GM23338 (cell line): ENCODE measurements around the gene FAM168A. TPM values are rescaled to one million over a fixed set of nuclear protein-coding genes. Genes with fewer than 3 reads are reported as not detected.

Experiments
- ATAC-seq: fragments of 200-7000 bp; cut with Tn5 transposase; 3 replicates; pipeline ENCODE4 v1.9.1; 2020
- DNase-seq: peaks from one replicate; pipeline ENCODE4 v3.0.0-alpha.2; 2015; ENCODE audit warnings: low spot score
- H2AFZ ChIP-seq: fragments of 200-600 bp; sonication (generic); 2 replicates; pipeline ENCODE4 v1.8.0; 2016; ENCODE audit warnings: antibody characterized with exemption, mild to moderate bottlenecking, moderate library complexity
- H3F3A ChIP-seq: fragments of 200-600 bp; sonication (generic); replicated peaks from 2 replicates; pipeline ENCODE4 v1.8.0; 2017; ENCODE audit warnings: antibody characterized with exemption, mixed run types, low read depth
- H3K27ac ChIP-seq: fragments of 200-600 bp; sonication (generic); 2 replicates; pipeline ENCODE4 v1.6.1; 2016; ENCODE audit warnings: low read depth
- H3K27me3 ChIP-seq: fragments of 200-600 bp; sonication (generic); 2 replicates; pipeline ENCODE4 v1.8.0; 2016; ENCODE audit warnings: mild to moderate bottlenecking, mixed run types, moderate library complexity; ENCODE audit not compliant: insufficient read depth
- H3K36me3 ChIP-seq: fragments of 200-600 bp; sonication (generic); 2 replicates; pipeline ENCODE4 v1.8.0; 2016; ENCODE audit warnings: mild to moderate bottlenecking; ENCODE audit not compliant: insufficient read depth
- H3K4me1 ChIP-seq: fragments of 200-600 bp; sonication (generic); 2 replicates; pipeline ENCODE4 v1.8.0; 2016; ENCODE audit warnings: mild to moderate bottlenecking, moderate library complexity; ENCODE audit not compliant: insufficient read depth
- H3K4me2 ChIP-seq: fragments of 200-600 bp; sonication (generic); 2 replicates; pipeline ENCODE4 v1.7.1; 2017; ENCODE audit warnings: mixed run types
- H3K4me3 ChIP-seq: fragments of 200-600 bp; sonication (generic); 2 replicates; pipeline ENCODE4 v1.6.1; 2016; ENCODE audit warnings: mixed run types
- H3K79me2 ChIP-seq: fragments of 200-600 bp; sonication (generic); replicated peaks from 2 replicates; pipeline ENCODE4 v1.8.0; 2017; ENCODE audit warnings: mild to moderate bottlenecking; ENCODE audit not compliant: insufficient read depth
- H3K9me2 ChIP-seq: fragments of 200-600 bp; sonication (generic); 2 replicates; pipeline ENCODE4 v1.8.0; 2017; ENCODE audit not compliant: insufficient read depth
- H4K20me1 ChIP-seq: fragments of 200-600 bp; sonication (generic); replicated peaks from 2 replicates; pipeline ENCODE4 v1.8.0; 2017; ENCODE audit warnings: mild to moderate bottlenecking; ENCODE audit not compliant: insufficient read depth
- H3K27ac Mint-ChIP-seq: 2 replicates; pipeline ENCODE4 v1.8.0; 2020; ENCODE audit warnings: inconsistent platforms, mild to moderate bottlenecking, moderate library complexity, mixed read lengths
- H3K27me3 Mint-ChIP-seq: 3 replicates; pipeline ENCODE4 v1.8.0; 2022; ENCODE audit warnings: low read depth, mild to moderate bottlenecking, moderate library complexity, mixed read lengths, inconsistent platforms; ENCODE audit not compliant: insufficient read depth, poor library complexity
- H3K36me3 Mint-ChIP-seq: 3 replicates; pipeline ENCODE4 v1.8.0; 2021; ENCODE audit warnings: low read depth, mild to moderate bottlenecking, inconsistent platforms, moderate library complexity, mixed read lengths
- H3K4me1 Mint-ChIP-seq: 3 replicates; pipeline ENCODE4 v1.8.0; 2020; ENCODE audit warnings: mild to moderate bottlenecking, inconsistent platforms, mixed read lengths
- H3K4me3 Mint-ChIP-seq: 3 replicates; pipeline ENCODE4 v1.8.0; 2021; ENCODE audit warnings: moderate library complexity, mild to moderate bottlenecking, inconsistent platforms, mixed read lengths
- H3K9me3 Mint-ChIP-seq: 3 replicates; pipeline ENCODE4 v1.8.0; 2020; ENCODE audit warnings: moderate library complexity, mild to moderate bottlenecking, inconsistent platforms, mixed read lengths
- CREB1 ChIP-seq: fragments of 250-450 bp; sonication (Bioruptor Pico); IDR thresholded peaks from 2 replicates; pipeline ENCODE4 v1.5.0; 2020; ENCODE audit warnings: low read depth, mild to moderate bottlenecking, moderate library complexity
- ETS1 ChIP-seq: IDR thresholded peaks from 2 replicates; pipeline ENCODE4 v1.6.1; 2016; ENCODE audit warnings: antibody characterized with exemption
- EZH2 ChIP-seq: fragments of 200-600 bp; sonication (generic); IDR thresholded peaks from one replicate; pipeline ENCODE4 v1.8.0; 2017; ENCODE audit warnings: antibody characterized with exemption, mild to moderate bottlenecking, low read depth; ENCODE audit not compliant: unreplicated experiment
- EZH2phosphoT487 ChIP-seq: fragments of 200-600 bp; sonication (generic); IDR thresholded peaks from one replicate; pipeline ENCODE4 v1.8.1; 2018; ENCODE audit warnings: antibody characterized with exemption; ENCODE audit not compliant: unreplicated experiment
- JUNB ChIP-seq: IDR thresholded peaks from one replicate; pipeline ENCODE4 v1.6.1; 2016; ENCODE audit warnings: antibody characterized with exemption; ENCODE audit not compliant: unreplicated experiment
- POLR2AphosphoS5 ChIP-seq: IDR thresholded peaks from 2 replicates; pipeline ENCODE4 v1.6.1; 2016; ENCODE audit warnings: antibody characterized with exemption, low read depth
- STAT1 ChIP-seq: IDR thresholded peaks from one replicate; pipeline ENCODE4 v1.6.1; 2016; ENCODE audit warnings: antibody characterized with exemption; ENCODE audit not compliant: unreplicated experiment
- ZNF114 ChIP-seq: fragments of 250-450 bp; sonication (Bioruptor Pico); IDR thresholded peaks from 2 replicates; pipeline ENCODE4 v1.5.0; 2020; ENCODE audit warnings: mild to moderate bottlenecking, moderate library complexity
- polyA plus RNA-seq: library from polyadenylated mRNA; unstranded; fragments of >200 nt; fragmentation: Nextera tagmentation; extraction: Ambion mirVana; gene quantifications from 2 replicates; pipeline ENCODE4 v1.2.1, GENCODE V29; 2016
- total RNA-seq: library from RNA; depleted of rRNA; stranded (reverse); fragments of >200 nt; shearing (Covaris generic); gene quantifications from 2 replicates; pipeline ENCODE4 v1.2.3, GENCODE V29; 2014
- TF ChIP-seq, protein P1 (sequence below): IDR thresholded peaks from one replicate; pipeline ENCODE4 v1.6.1; 2018; ENCODE audit warnings: antibody characterized with exemption; ENCODE audit not compliant: unreplicated experiment
- TF ChIP-seq, protein P2 (sequence below): fragments of 250-450 bp; sonication (Bioruptor Pico); IDR thresholded peaks from 2 replicates; pipeline ENCODE4 v1.5.0; 2020; ENCODE audit warnings: mild to moderate bottlenecking, moderate library complexity

The FAM168A gene
- total and polyA plus RNA-seq, 2 experiments from 2014 or later = 8.0 to 20.3 TPM

DNA sequence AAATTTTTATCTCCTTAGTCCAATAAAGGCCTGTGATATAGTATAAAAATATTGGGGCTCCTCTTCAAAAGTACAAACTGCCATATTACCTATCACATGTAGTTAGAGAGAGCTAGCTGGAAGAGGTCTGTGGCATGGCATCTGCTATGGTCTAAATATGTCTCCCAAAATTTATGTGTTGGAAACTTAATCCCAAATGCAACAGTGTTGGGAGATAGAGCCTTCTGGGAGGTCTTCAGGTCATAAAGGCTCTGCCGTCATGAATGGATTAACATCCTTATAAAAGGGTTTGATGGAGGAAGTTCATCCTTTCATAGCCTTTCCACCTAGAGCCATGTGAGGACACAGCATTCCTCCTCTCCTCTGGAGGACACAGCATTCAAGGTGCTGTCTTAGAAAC, 116.3 kb downstream of the FAM168A start:
- no peak overlapping the region for H3K4me3 ChIP-seq
- no peak overlapping the region for H3K27ac ChIP-seq
- H3K4me2 ChIP-seq = no peak overlapping the region
- H3K36me3 ChIP-seq = no peaks in the 10 kb centered on the region
- Mint-ChIP-seq H3K27me3 (no peaks in the 10 kb centered on the region), H3K27ac (no peak overlapping the region), H3K4me1 (peaks cover 2% of the 10 kb centered on the region; the same call in 1 of the 3 replicates), H3K36me3 (peaks cover 6% of the 10 kb centered on the region), H3K4me3 (no peak overlapping the region), H3K9me3 (peaks cover 8% of the 10 kb centered on the region; the same call in 2 of the 3 replicates)
- no peak for DNase-seq
- H3K27me3 ChIP-seq = no peaks in the 10 kb centered on the region
- no peaks in the 10 kb centered on the region for H3F3A ChIP-seq
- TF ChIP-seq POLR2AphosphoS5 (no peak), ETS1 (no peak), JUNB (no peak), STAT1 (no peak), EZH2phosphoT487 (no peak), CREB1 (CRISPR knock-in tag) (no peak), ZNF114 (CRISPR knock-in tag) (no peak), EZH2 (no peak)
- TF ChIP-seq, protein P1, sequence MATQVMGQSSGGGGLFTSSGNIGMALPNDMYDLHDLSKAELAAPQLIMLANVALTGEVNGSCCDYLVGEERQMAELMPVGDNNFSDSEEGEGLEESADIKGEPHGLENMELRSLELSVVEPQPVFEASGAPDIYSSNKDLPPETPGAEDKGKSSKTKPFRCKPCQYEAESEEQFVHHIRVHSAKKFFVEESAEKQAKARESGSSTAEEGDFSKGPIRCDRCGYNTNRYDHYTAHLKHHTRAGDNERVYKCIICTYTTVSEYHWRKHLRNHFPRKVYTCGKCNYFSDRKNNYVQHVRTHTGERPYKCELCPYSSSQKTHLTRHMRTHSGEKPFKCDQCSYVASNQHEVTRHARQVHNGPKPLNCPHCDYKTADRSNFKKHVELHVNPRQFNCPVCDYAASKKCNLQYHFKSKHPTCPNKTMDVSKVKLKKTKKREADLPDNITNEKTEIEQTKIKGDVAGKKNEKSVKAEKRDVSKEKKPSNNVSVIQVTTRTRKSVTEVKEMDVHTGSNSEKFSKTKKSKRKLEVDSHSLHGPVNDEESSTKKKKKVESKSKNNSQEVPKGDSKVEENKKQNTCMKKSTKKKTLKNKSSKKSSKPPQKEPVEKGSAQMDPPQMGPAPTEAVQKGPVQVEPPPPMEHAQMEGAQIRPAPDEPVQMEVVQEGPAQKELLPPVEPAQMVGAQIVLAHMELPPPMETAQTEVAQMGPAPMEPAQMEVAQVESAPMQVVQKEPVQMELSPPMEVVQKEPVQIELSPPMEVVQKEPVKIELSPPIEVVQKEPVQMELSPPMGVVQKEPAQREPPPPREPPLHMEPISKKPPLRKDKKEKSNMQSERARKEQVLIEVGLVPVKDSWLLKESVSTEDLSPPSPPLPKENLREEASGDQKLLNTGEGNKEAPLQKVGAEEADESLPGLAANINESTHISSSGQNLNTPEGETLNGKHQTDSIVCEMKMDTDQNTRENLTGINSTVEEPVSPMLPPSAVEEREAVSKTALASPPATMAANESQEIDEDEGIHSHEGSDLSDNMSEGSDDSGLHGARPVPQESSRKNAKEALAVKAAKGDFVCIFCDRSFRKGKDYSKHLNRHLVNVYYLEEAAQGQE = no peak
- TF ChIP-seq, protein P2, sequence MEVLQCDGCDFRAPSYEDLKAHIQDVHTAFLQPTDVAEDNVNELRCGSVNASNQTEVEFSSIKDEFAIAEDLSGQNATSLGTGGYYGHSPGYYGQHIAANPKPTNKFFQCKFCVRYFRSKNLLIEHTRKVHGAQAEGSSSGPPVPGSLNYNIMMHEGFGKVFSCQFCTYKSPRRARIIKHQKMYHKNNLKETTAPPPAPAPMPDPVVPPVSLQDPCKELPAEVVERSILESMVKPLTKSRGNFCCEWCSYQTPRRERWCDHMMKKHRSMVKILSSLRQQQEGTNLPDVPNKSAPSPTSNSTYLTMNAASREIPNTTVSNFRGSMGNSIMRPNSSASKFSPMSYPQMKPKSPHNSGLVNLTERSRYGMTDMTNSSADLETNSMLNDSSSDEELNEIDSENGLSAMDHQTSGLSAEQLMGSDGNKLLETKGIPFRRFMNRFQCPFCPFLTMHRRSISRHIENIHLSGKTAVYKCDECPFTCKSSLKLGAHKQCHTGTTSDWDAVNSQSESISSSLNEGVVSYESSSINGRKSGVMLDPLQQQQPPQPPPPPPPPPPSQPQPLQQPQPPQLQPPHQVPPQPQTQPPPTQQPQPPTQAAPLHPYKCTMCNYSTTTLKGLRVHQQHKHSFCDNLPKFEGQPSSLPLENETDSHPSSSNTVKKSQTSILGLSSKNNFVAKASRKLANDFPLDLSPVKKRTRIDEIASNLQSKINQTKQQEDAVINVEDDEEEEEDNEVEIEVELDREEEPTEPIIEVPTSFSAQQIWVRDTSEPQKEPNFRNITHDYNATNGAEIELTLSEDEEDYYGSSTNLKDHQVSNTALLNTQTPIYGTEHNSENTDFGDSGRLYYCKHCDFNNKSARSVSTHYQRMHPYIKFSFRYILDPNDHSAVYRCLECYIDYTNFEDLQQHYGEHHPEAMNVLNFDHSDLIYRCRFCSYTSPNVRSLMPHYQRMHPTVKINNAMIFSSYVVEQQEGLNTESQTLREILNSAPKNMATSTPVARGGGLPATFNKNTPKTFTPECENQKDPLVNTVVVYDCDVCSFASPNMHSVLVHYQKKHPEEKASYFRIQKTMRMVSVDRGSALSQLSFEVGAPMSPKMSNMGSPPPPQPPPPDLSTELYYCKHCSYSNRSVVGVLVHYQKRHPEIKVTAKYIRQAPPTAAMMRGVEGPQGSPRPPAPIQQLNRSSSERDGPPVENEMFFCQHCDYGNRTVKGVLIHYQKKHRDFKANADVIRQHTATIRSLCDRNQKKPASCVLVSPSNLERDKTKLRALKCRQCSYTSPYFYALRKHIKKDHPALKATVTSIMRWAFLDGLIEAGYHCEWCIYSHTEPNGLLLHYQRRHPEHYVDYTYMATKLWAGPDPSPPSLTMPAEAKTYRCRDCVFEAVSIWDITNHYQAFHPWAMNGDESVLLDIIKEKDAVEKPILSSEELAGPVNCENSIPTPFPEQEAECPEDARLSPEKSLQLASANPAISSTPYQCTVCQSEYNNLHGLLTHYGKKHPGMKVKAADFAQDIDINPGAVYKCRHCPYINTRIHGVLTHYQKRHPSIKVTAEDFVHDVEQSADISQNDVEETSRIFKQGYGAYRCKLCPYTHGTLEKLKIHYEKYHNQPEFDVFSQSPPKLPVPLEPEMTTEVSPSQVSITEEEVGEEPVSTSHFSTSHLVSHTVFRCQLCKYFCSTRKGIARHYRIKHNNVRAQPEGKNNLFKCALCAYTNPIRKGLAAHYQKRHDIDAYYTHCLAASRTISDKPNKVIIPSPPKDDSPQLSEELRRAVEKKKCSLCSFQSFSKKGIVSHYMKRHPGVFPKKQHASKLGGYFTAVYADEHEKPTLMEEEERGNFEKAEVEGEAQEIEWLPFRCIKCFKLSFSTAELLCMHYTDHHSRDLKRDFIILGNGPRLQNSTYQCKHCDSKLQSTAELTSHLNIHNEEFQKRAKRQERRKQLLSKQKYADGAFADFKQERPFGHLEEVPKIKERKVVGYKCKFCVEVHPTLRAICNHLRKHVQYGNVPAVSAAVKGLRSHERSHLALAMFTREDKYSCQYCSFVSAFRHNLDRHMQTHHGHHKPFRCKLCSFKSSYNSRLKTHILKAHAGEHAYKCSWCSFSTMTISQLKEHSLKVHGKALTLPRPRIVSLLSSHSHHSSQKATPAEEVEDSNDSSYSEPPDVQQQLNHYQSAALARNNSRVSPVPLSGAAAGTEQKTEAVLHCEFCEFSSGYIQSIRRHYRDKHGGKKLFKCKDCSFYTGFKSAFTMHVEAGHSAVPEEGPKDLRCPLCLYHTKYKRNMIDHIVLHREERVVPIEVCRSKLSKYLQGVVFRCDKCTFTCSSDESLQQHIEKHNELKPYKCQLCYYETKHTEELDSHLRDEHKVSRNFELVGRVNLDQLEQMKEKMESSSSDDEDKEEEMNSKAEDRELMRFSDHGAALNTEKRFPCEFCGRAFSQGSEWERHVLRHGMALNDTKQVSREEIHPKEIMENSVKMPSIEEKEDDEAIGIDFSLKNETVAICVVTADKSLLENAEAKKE (CRISPR knock-in tag) = no peak
- no peaks in the 10 kb centered on the region for H3K9me2 ChIP-seq
- peaks cover 10% of the 10 kb centered on the region; the same call in 1 of the 2 replicates for H3K4me1 ChIP-seq
- no peak overlapping the region for H2AFZ ChIP-seq
- H3K79me2 ChIP-seq = peaks cover 14% of the 10 kb centered on the region
- ATAC-seq = peak; percentile 29; the same call in 1 of the 3 replicates
- no peaks in the 10 kb centered on the region for H4K20me1 ChIP-seq
